Endothelial cell of umbilical vein (primary cell): Measurements from ENCODE around the gene B9D1. TPM values are rescaled to one million over a fixed set of nuclear protein-coding genes. Genes with fewer than 3 reads are reported as not detected.

ENCODE experiments used
- BruUV-seq: library from RNA; stranded (reverse); fragments of 400-500 nt; replicated peaks from 2 replicates; lab custom pipeline; 2021; lab: Mats Ljungman, UMichigan
- CTCF ChIA-PET: fragments of 300-600, 350-600 bp; sonication (Branson Sonifier 250); formaldehyde crosslinking; loops from one replicate; lab custom pipeline; 2021; ENCODE audit warnings: antibody characterized with exemption, inconsistent platforms; lab: Charles Lee
- POLR2A ChIA-PET: fragments of 300-600, 350-600 bp; sonication (Branson Sonifier 250); formaldehyde crosslinking; loops from one replicate; lab custom pipeline; 2021; ENCODE audit warnings: antibody characterized with exemption, inconsistent platforms; lab: Charles Lee
- DNase-seq: peaks from one replicate; pipeline ENCODE4 v3.0.0-alpha.2; 2011; ENCODE audit warnings: low read depth, low spot score
- FAIRE-seq: peaks from 2 replicates; lab custom pipeline; 2011; peaks lifted over from hg19 to GRCh38; lab: Jason Lieb, UNC
- H2AFZ ChIP-seq: 2 replicates; pipeline ENCODE4 v1.6.0; 2012; ENCODE audit warnings: low read depth, low read length, control low read depth, inconsistent platforms
- H3K27ac ChIP-seq: 2 replicates; pipeline ENCODE4 v1.5.1; 2011; ENCODE audit warnings: low read depth, mild to moderate bottlenecking, control low read depth, low read length, moderate library complexity; ENCODE audit not compliant: insufficient read depth
- H3K27me3 ChIP-seq, 2 experiments: 2 replicates each; pipeline versions ENCODE4 v1.6.0 to v1.6.1; 2011; ENCODE audit warnings: low read length in 2 of 2, mixed read lengths in 1 of 2; ENCODE audit not compliant: control insufficient read depth in 2 of 2, insufficient read depth in 2 of 2
- H3K36me3 ChIP-seq, 2 experiments: 2 replicates in 1 of 2; 3 replicates in 1 of 2; pipeline ENCODE4 v1.5.1; 2011; ENCODE audit warnings: low read length in 2 of 2, mild to moderate bottlenecking in 1 of 2, moderate library complexity in 1 of 2; ENCODE audit not compliant: control insufficient read depth in 2 of 2, insufficient read depth in 2 of 2; ENCODE audit errors: extremely low read depth in 1 of 2
- H3K4me1 ChIP-seq: 3 replicates; pipeline ENCODE4 v1.5.1; 2011; ENCODE audit warnings: mild to moderate bottlenecking, low read length; ENCODE audit not compliant: control insufficient read depth, insufficient read depth; ENCODE audit errors: extremely low read depth
- H3K4me2 ChIP-seq: 2 replicates; pipeline ENCODE4 v1.6.1; 2011; ENCODE audit warnings: low read length, control low read depth, mixed read lengths; ENCODE audit not compliant: insufficient read depth
- H3K4me3 ChIP-seq, 3 experiments: fragments of 200-600 bp in 1 of 3; sonication (generic), shearing (Covaris generic) in 1 of 3; replicated peaks in 1 of 3; 2 replicates each; pipeline ENCODE4 v1.5.1; 2011 to 2016; ENCODE audit warnings: control low read depth in 3 of 3, low read length in 3 of 3, mild to moderate bottlenecking in 2 of 3, inconsistent platforms in 1 of 3, low read depth in 1 of 3, moderate library complexity in 1 of 3; ENCODE audit not compliant: insufficient read depth in 1 of 3
- H3K79me2 ChIP-seq: 2 replicates; pipeline ENCODE4 v1.6.0; 2012; ENCODE audit warnings: low read length, inconsistent platforms; ENCODE audit not compliant: control insufficient read depth, insufficient read depth
- H3K9ac ChIP-seq: replicated peaks from 2 replicates; pipeline ENCODE3; 2011; ENCODE audit warnings: low read length, control low read depth; ENCODE audit not compliant: insufficient read depth; ENCODE audit errors: extremely low read depth
- H3K9me1 ChIP-seq: replicated peaks from 3 replicates; pipeline ENCODE4 v1.6.0; 2011; ENCODE audit warnings: mild to moderate bottlenecking, low read length; ENCODE audit not compliant: control insufficient read depth, insufficient read depth; ENCODE audit errors: extremely low read depth
- H3K9me3 ChIP-seq: replicated peaks from 2 replicates; pipeline ENCODE4 v1.5.1; 2012; ENCODE audit warnings: low read length, inconsistent platforms; ENCODE audit not compliant: control insufficient read depth, insufficient read depth
- H4K20me1 ChIP-seq: replicated peaks from 2 replicates; pipeline ENCODE3; 2011; ENCODE audit warnings: mild to moderate bottlenecking, low read length; ENCODE audit not compliant: control insufficient read depth, insufficient read depth; ENCODE audit errors: extremely low read depth
- EZH2 ChIP-seq: IDR thresholded peaks from 2 replicates; pipeline ENCODE4 v1.6.1; 2012; ENCODE audit warnings: borderline replicate concordance, low read depth, mild to moderate bottlenecking, moderate library complexity, low read length, inconsistent platforms; ENCODE audit not compliant: severe bottlenecking
- FOS ChIP-seq: IDR thresholded peaks from 2 replicates; pipeline ENCODE4 v1.6.1; 2011; ENCODE audit warnings: mild to moderate bottlenecking, low read length, moderate library complexity, borderline replicate concordance; ENCODE audit not compliant: insufficient read depth
- GATA2 ChIP-seq: IDR thresholded peaks from 2 replicates; pipeline ENCODE4 v1.7.0; 2011; ENCODE audit warnings: low read depth, mild to moderate bottlenecking, moderate library complexity, mixed read lengths, low read length; ENCODE audit not compliant: insufficient read length, insufficient read depth
- JUN ChIP-seq: IDR thresholded peaks from 2 replicates; pipeline ENCODE4 v1.6.1; 2011; ENCODE audit warnings: borderline replicate concordance, low read depth; ENCODE audit not compliant: insufficient read length, insufficient read depth
- MYC ChIP-seq: IDR thresholded peaks from one replicate; pipeline ENCODE4 v1.6.1; 2011; ENCODE audit warnings: mild to moderate bottlenecking, low read depth, low read length
- POLR2A ChIP-seq: IDR thresholded peaks from 2 replicates; pipeline ENCODE4 v1.6.1; 2012; ENCODE audit warnings: low read depth, mild to moderate bottlenecking, control low read depth, low read length
- POLR2AphosphoS5 ChIP-seq: IDR thresholded peaks from 2 replicates; pipeline ENCODE4 v1.6.1; 2012; ENCODE audit warnings: low read depth, mild to moderate bottlenecking, control low read depth, low read length, moderate library complexity; ENCODE audit not compliant: insufficient read depth
- dilution Hi-C: fragments of 300-500 bp; cut with MboI; formaldehyde crosslinking; loops from one replicate; pipeline ENCODE4 v1.15.0; 2019; ENCODE audit warnings: low sequenced_read_pairs; ENCODE audit not compliant: extremely low pct_ligation_motif_present
- intact Hi-C: fragments of 100-400 bp; cut with micrococcal nuclease; formaldehyde crosslinking; loops from one replicate; pipeline ENCODE4 v1.10.0; 2022
- polyA plus RNA-seq, 4 experiments: library from polyadenylated mRNA; depleted of rRNA in 3 of 4; stranded (reverse) in 3 of 4; unstranded in 1 of 4; fragments of >200 nt; gene quantifications; 2 replicates each; pipeline versions ENCODE4 v1.2.1 to v1.2.3, GENCODE V29; 2011 to 2012; ENCODE audit warnings: missing spikeins in 1 of 4
- total RNA-seq: library from RNA; stranded (reverse); gene quantifications from 2 replicates; pipeline ENCODE4 v1.2.3, GENCODE V29; 2021
- TF ChIP-seq, protein P1 (sequence below): IDR thresholded peaks from 2 replicates; pipeline ENCODE4 v1.6.1; 2011; ENCODE audit not compliant: insufficient read depth, insufficient read length
- TF ChIP-seq, protein P2 (sequence below), 2 donors: IDR thresholded peaks; 1 replicate in 1 of 2; 2 replicates in 1 of 2; pipeline ENCODE4 v1.5.1; 2011; ENCODE audit warnings: low read length in 2 of 2, mild to moderate bottlenecking in 2 of 2, moderate library complexity in 2 of 2, control low read depth in 1 of 2, inconsistent platforms in 1 of 2, low read depth in 1 of 2; ENCODE audit not compliant: insufficient read depth in 1 of 2; ENCODE audit errors: extremely low read depth in 1 of 2

Gene B9D1
- total and polyA plus RNA-seq, 2 donors (not counting 3 experiments of a cell fraction or from before 2014, with no cell fraction given), result 20.5 to 55.8 TPM

DNA sequence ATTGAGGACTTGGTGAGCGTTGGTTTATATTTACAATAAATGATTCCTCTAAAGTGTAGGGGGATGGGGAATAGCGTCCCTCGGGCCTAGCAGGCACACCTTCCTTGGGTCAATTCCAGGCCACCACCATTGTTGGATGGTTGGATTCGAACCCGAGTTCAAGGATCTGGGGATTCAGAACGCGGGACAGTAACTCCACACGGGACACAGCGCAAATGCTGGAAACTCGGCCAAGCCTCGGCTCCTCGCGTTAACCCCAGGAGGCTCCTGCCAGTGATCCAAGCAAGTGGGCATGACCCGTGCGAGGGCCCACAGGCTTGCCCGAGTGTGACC is 613 bp downstream of the B9D1 start:
- peak overlapping the region; percentile 89 for H2AFZ ChIP-seq
- peak overlapping the region; percentile 59 for H3K9ac ChIP-seq
- peak overlapping the region; percentile 88 for H3K4me2 ChIP-seq
- FAIRE-seq (no peak), DNase-seq (no peak)
- no peaks in the 10 kb centered on the region for H3K79me2 ChIP-seq
- peak overlapping the region; percentile 53 to 66 (median 60) for H3K4me3 ChIP-seq
- H3K9me3 ChIP-seq, result no peaks in the 10 kb centered on the region
- CTCF ChIA-PET, result interaction anchor here (1.4 to 2.9 kb wide), 11 partner anchors 8 to 408 kb away, joined by 4 to 169 read pairs (median 11); partner anchors contain the start of gene MAPK7
- dilution Hi-C loops (no loop called here), intact Hi-C loops (loop anchor here (1.0 kb wide), 4 partner anchors 16 to 400 kb away; partner anchors contain the start of genes ALDH3A2 and MAPK7)
- BruUV-seq, result TSS peak; percentile 60
- H3K27me3 ChIP-seq, result no peaks in the 10 kb centered on the region
- H4K20me1 ChIP-seq, result no peaks in the 10 kb centered on the region
- H3K36me3 ChIP-seq, result peaks cover 0 to 2% of the 10 kb centered on the region in 2 experiments
- H3K4me1 ChIP-seq, result peaks cover 8% of the 10 kb centered on the region
- TF ChIP-seq POLR2A, result peak; percentile 11
- no peak for TF ChIP-seq GATA2
- H3K27ac ChIP-seq, result peak overlapping the region; percentile 49
- H3K9me1 ChIP-seq, result no peaks in the 10 kb centered on the region
- POLR2A ChIA-PET, result interaction anchor here (1.8 kb wide), 1 partner anchor 16 kb away, joined by 15 read pairs; the partner anchor contains the start of gene MAPK7

GRCh38 chr17:19361326-19361725 is 1.2 kb downstream of the B9D1 start:
- no peaks in the 10 kb centered on the region for H3K9me1 ChIP-seq
- H3K4me3 ChIP-seq, result no peak overlapping the region
- POLR2A ChIA-PET, result no interaction called here
- no peaks in the 10 kb centered on the region for H3K79me2 ChIP-seq
- H3K27me3 ChIP-seq, result no peaks in the 10 kb centered on the region
- no peak overlapping the region for H3K27ac ChIP-seq
- H3K4me2 ChIP-seq, result peak overlapping the region; percentile 88
- peaks cover 8% of the 10 kb centered on the region for H3K4me1 ChIP-seq
- dilution Hi-C loops (no loop called here), intact Hi-C loops (no loop called here)
- no peak overlapping the region for H2AFZ ChIP-seq
- no peaks in the 10 kb centered on the region for H3K9me3 ChIP-seq
- DNase-seq, result no peak
- TF ChIP-seq MYC, result no peak
- no peak for TF ChIP-seq EZH2
- TF ChIP-seq POLR2A, result no peak
- TF ChIP-seq GATA2, result no peak
- TF ChIP-seq JUN, result no peak
- TF ChIP-seq, protein P1, sequence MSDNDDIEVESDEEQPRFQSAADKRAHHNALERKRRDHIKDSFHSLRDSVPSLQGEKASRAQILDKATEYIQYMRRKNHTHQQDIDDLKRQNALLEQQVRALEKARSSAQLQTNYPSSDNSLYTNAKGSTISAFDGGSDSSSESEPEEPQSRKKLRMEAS, result no peak
- no peak for TF ChIP-seq POLR2AphosphoS5
- TF ChIP-seq, protein P2, sequence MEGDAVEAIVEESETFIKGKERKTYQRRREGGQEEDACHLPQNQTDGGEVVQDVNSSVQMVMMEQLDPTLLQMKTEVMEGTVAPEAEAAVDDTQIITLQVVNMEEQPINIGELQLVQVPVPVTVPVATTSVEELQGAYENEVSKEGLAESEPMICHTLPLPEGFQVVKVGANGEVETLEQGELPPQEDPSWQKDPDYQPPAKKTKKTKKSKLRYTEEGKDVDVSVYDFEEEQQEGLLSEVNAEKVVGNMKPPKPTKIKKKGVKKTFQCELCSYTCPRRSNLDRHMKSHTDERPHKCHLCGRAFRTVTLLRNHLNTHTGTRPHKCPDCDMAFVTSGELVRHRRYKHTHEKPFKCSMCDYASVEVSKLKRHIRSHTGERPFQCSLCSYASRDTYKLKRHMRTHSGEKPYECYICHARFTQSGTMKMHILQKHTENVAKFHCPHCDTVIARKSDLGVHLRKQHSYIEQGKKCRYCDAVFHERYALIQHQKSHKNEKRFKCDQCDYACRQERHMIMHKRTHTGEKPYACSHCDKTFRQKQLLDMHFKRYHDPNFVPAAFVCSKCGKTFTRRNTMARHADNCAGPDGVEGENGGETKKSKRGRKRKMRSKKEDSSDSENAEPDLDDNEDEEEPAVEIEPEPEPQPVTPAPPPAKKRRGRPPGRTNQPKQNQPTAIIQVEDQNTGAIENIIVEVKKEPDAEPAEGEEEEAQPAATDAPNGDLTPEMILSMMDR (IDR thresholded peaks at IDR 0.05; ENCODE audit: extremely low read depth in 1 of 2, insufficient read depth in 1 of 2, low read depth in 1 of 2, low read length in 2 of 2), result no peak
- TF ChIP-seq FOS, result no peak
- FAIRE-seq, result no peak
- CTCF ChIA-PET, result interaction anchor here (1.1 to 2.9 kb wide), 2 partner anchors 87 to 401 kb away, joined by 3 to 111 read pairs; no protein-coding TSS in a partner anchor
- peak overlapping the region; percentile 59 for H3K9ac ChIP-seq
- H3K36me3 ChIP-seq, result peaks cover 0 to 2% of the 10 kb centered on the region in 2 experiments
- H4K20me1 ChIP-seq, result no peaks in the 10 kb centered on the region
- BruUV-seq, result no TSS peak
